ENCODE results near the gene SNCA.

GRCh38 chr4:89781321-89781720, 55.6 kb downstream of the SNCA start:
- TF ChIP-seq CTCF (conservative IDR thresholded peaks at IDR 0.05 in 1 of 2, IDR thresholded peaks at IDR 0.05 in 1 of 2; ENCODE audit: low read depth in 1 of 2, low read length in 2 of 2), result no peak
- no peak for TF ChIP-seq EZH2 (IDR thresholded peaks at IDR 0.05; ENCODE audit: low read length, missing control alignments)

Data from fibroblast of lung (primary cell).